Activated T-cell treated with anti-CD3 and anti-CD28 coated beads for 1 hour (primary cell): ENCODE data around the gene TEKT5.

Experiments used
- DNase-seq: peaks from one replicate; pipeline ENCODE4 v3.0.0-alpha.2; 2020; ENCODE audit warnings: low read depth

The TEKT5 gene

DNA sequence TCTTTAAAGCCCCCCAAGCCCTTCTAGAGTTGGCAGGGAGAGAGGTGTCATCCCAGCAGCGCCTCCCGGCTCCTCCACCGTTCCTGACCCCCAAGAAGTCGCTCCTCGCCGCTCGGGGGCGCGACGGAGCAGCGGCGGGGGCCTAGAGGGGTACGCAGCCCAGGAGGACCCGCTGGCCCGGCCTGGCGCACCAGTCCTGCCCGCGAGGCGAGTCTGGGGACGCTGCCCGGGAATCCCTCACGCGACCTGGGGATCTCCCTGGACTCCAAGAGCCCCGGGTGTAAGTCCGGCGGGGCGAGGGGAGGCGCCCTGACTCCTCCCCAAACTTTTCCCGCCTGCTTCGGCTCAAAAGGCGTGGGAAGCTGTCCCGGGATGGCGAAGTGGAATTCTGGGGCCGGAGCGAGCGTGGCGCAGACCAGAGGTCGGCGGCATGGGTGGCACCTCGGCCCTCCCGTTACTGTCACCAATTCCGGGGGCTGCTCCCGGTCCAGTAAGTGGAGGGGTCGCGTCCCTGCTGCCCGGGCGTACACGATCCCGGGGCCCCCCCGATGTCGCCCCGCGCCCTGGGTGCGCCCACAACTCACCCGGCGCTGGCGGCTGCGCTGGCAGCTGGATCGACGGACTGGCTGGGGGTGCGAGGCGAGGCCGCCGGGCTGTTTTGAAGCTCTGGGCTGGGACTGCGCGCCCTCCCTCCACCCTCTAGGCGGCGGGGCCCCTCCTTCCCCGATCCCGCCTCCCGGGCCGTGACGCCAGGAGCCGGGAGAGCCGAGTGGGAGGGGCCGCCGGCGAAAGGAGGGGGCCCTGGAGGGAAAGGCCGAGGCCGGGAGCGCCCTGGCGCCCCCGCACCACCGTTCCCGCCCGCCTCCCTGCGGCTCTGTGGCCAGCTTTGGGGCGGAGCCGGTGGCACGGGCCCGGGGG, 114.5 kb downstream of the TEKT5 start, which contains the start of gene EMP2:
Gene EMP2, minus strand, starts transcription at position 634 of the 918 bp plus-strand sequence. CDS start 32,981 bp downstream, outside the sequence.
- no peak for DNase-seq

DNA sequence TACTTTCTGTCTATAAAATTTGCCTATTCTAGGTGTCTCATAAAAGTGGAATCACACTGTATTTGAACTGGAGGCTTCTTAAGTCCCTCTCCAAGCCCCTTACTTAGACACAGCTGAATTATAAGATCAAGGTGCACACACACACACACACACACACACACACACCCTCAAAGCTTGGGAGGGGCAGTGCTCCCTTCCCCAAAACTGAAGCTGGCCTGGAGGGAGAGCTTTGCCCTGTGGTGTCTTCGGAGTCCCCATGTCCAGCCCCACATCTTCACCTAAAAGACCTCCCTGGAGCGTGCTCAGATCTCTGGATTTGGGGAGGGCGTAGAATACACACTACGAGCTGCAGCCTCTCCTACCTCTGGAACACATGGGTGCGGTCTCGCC, 115.2 kb downstream of the TEKT5 start:
- no peak for DNase-seq

DNA sequence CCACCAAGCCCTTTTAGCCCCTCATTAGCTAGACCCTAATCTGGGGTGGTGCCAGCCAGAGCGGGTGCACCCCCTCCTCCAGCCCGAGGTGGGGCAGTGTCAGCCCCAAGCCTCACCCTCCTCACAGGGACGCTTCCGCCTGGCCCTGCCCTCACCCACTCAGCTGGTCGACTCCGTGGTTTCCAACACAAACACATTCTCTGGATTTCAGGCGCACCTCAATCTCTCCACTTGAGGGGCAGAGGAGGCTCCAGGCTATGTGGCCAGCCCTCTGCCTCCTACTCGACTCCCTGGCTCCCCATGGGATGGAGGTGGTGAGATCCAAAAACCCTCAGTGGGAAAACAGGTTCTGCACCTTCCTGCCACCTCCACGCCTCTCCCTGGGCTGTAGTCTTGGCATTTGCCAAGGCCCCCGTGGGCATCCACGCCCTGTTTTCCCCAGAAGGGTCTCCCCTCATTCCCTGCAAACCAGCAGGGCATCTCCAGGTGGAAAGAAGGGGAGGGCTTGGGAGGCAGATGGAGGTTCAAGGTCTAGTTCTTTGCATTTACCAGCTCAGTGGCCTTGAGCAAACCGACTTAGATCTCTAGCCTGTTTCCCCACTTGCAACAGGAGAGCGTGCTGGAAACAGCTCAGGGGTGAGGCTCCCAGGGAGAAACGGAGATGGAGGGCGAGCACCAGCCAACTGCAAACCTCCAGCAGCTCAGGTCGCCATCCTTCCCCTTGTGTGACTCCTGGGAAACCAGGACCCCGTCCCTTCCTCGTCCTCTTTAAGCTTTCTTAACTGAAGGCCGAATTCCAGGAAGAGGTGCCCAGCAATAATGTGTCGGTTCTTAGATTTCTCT, 116.0 kb downstream of the TEKT5 start:
- no peak for DNase-seq
